ENCODE measurements around the gene HPS5.

HPS5 gene

DNA sequence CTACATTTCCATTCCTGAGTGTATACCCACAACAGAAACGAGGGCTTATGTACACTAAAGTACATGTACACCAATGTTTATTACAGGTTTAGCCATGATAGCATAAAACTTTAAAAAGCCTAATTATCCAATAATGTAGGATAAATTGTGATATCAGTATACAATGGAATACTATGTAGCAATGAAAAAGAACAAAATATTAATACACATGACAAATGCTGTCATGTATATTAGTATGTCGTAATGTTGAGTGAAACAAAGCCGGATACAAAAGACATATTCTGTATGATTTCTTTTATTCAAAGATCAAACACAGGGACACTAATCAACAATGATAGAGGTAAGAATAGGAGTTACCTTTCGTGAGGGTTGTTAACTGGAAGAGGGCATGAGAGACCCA lies 88.0 kb downstream of the HPS5 start:
- DNase-seq: no peak

DNA sequence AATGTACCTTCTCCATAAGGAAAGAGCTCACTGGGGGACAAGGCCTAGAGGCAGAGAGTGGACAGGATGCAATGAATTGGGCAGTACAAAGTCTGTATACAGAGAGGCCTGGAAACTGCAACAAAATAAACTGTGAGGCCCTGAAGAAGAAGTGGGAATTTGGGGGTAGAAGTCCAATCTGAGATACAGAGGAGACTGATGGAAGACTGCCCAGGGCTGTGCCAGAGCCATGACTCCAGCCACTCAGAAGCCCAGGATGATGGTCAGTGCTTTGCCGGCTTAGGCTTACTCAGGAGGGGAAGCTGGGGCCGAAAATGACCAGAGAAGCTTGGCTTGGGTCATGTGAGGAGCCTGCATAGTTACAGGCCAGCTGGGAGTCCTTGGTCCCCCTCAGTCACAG lies 91.1 kb downstream of the HPS5 start:
- DNase-seq: no peak

DNA sequence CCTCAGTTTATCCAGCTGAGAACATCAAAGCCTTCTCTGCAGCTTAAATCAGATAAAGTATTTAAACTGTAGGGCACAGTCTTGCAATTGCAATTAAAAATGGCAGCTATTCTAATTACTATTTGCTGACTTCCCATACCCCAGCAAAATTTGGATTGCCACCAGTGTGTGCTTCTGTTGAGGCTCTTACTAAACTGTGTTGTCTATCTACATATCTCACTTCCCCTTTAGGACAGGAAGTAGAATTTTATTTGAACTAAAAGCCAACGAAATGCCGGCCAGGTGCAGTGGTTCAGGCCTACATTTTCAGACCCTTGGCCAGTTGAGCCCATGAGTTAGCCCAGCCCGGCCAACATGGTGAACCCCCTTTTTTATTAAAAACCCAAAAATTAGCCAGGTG lies 92.4 kb downstream of the HPS5 start:
- no peak for DNase-seq

All from NCI-H2107 (cell line).